Tibial artery (tissue), 4 donors: ENCODE data around the gene PTCH2.
A peak's percentile ranks its signal among the peaks of the same experiment; 100 is the strongest.
"Not testable (repeated sequence)": the region's sequence is repeated elsewhere in the genome, so short reads cannot be mapped to it uniquely, and the experiment has no call there.

Experiments
- DNase-seq, 2 donors: peaks; one replicate each; pipeline ENCODE4 v3.0.0-alpha.2; 2019
- H3K27ac ChIP-seq, 2 donors: fragments of 200-600 bp; sonication (generic) in 1 of 2; 1 replicate in 1 of 2; 2 replicates in 1 of 2; pipeline ENCODE4 v1.5.1; 2018 to 2019; ENCODE audit warnings: mild to moderate bottlenecking in 1 of 2
- H3K27me3 ChIP-seq, 2 donors: fragments of 200-600 bp; sonication (generic) in 1 of 2; one replicate each; pipeline versions ENCODE4 v1.5.1 to v1.6.0; 2016 to 2019
- H3K36me3 ChIP-seq, 3 donors: fragments of 200-600 bp; sonication (generic) in 2 of 3; one replicate each; pipeline ENCODE4 v1.5.1; 2016 to 2019; ENCODE audit warnings: mild to moderate bottlenecking in 2 of 3
- H3K4me1 ChIP-seq, 4 donors: fragments of 200-600 bp; sonication (generic) in 2 of 4; 1 replicate in 3 of 4; 2 replicates in 1 of 4; pipeline ENCODE4 v1.5.1; 2016 to 2019
- H3K4me3 ChIP-seq, 2 donors: fragments of 200-600 bp; sonication (generic) in 1 of 2; 1 replicate in 1 of 2; 2 replicates in 1 of 2; pipeline ENCODE4 v1.5.1; 2018 to 2019; ENCODE audit warnings: mild to moderate bottlenecking in 2 of 2
- H3K9me3 ChIP-seq, 3 donors: fragments of 200-600 bp; sonication (generic) in 1 of 3; one replicate each; pipeline ENCODE4 v1.5.1; 2016 to 2019
- CTCF ChIP-seq, 2 experiments: fragments of 200-600 bp in 1 of 2; fragments of 450-650 bp in 1 of 2; IDR thresholded peaks; one replicate each; pipeline ENCODE4 v1.5.1; 2017 to 2019; ENCODE audit warnings: antibody characterized with exemption in 2 of 2, mild to moderate bottlenecking in 1 of 2, moderate library complexity in 1 of 2
- intact Hi-C: fragments of 100-400 bp; cut with DNase I; formaldehyde crosslinking; loops from one replicate; pipeline ENCODE4 v1.15.0; 2023; ENCODE audit warnings: low total_unique reads

Gene PTCH2

GRCh38 chr1:44817307-44817706, 25.7 kb downstream of the PTCH2 start:
- Histone ChIP-seq H3K27ac (no peak overlapping the region), H3K4me1 (peaks cover 0 to 46% (median 31%) of the 10 kb centered on the region in 4 donors), H3K9me3 (no peaks in the 10 kb centered on the region), H3K27me3 (no peaks in the 10 kb centered on the region), H3K36me3 (peaks cover 0 to 14% (median 0%) of the 10 kb centered on the region in 3 donors), H3K4me3 (no peak overlapping the region)
- intact Hi-C loops: no loop called here
- TF ChIP-seq CTCF (IDR thresholded peaks at IDR 0.05): no peak
- no peak for DNase-seq

- intact Hi-C loops, H3K27me3 ChIP-seq, H3K27ac ChIP-seq, H3K9me3 ChIP-seq, H3K4me3 ChIP-seq: not testable (repeated sequence)
- peaks cover 0 to 54% (median 39%) of the 10 kb centered on the region in 4 donors for H3K4me1 ChIP-seq
- DNase-seq: peak in 1 of 2 donors; percentile 33
- peaks cover 0 to 14% (median 0%) of the 10 kb centered on the region in 3 donors for H3K36me3 ChIP-seq
These were observed 27.1 kb downstream of the PTCH2 start for GRCh38 chr1:44815926-44816325.

- peaks cover 0 to 14% (median 0%) of the 10 kb centered on the region in 3 donors for H3K36me3 ChIP-seq
- TF ChIP-seq CTCF (IDR thresholded peaks at IDR 0.05): no peak
- peak overlapping the region; percentile 51 to 53 for H3K4me3 ChIP-seq
- no peaks in the 10 kb centered on the region for H3K27me3 ChIP-seq
- intact Hi-C loops: no loop called here
- H3K9me3 ChIP-seq: no peaks in the 10 kb centered on the region
- DNase-seq: peak; percentile 19 to 69
- peaks cover 10 to 62% (median 54%) of the 10 kb centered on the region in 4 donors for H3K4me1 ChIP-seq
- H3K27ac ChIP-seq: peak overlapping the region; percentile 94 to 97
These were observed 30.1 kb downstream of the PTCH2 start for GRCh38 chr1:44812822-44813543.

GRCh38 chr1:44811234-44811633, 31.8 kb downstream of the PTCH2 start:
- intact Hi-C loops: no loop called here
- Histone ChIP-seq H3K4me1 (peaks cover 16 to 80% (median 69%) of the 10 kb centered on the region in 4 donors), H3K27me3 (no peaks in the 10 kb centered on the region), H3K9me3 (no peaks in the 10 kb centered on the region), H3K4me3 (no peak overlapping the region), H3K27ac (peak overlapping the region; percentile 94 to 97), H3K36me3 (peaks cover 0 to 17% (median 3%) of the 10 kb centered on the region in 3 donors)
- TF ChIP-seq CTCF (IDR thresholded peaks at IDR 0.05): no peak
- no peak for DNase-seq

GRCh38 chr1:44810762-44811105, 32.3 kb downstream of the PTCH2 start:
- peak overlapping the region; percentile 94 to 97 for H3K27ac ChIP-seq

GRCh38 chr1:44810101-44810761, 32.8 kb downstream of the PTCH2 start:
- no peaks in the 10 kb centered on the region for H3K9me3 ChIP-seq
- H3K4me3 ChIP-seq: peak overlapping the region; percentile 41 to 48

More at GRCh38 chr1:44810762-44811105, 32.3 kb downstream of the PTCH2 start:
- DNase-seq: peak in 1 of 2 donors; percentile 45
- Histone ChIP-seq H3K36me3 (peaks cover 0 to 19% (median 8%) of the 10 kb centered on the region in 3 donors), H3K4me1 (peaks cover 16 to 84% (median 74%) of the 10 kb centered on the region in 4 donors)
- H3K9me3 ChIP-seq, intact Hi-C loops, H3K4me3 ChIP-seq, H3K27me3 ChIP-seq: not testable (repeated sequence)

More at GRCh38 chr1:44810101-44810761, 32.8 kb downstream of the PTCH2 start:
- intact Hi-C loops: no loop called here
- no peak for TF ChIP-seq CTCF (IDR thresholded peaks at IDR 0.05)
- Histone ChIP-seq H3K4me1 (peaks cover 16 to 90% (median 79%) of the 10 kb centered on the region in 4 donors), H3K27ac (peak overlapping the region; percentile 94 to 97), H3K36me3 (peaks cover 0 to 19% (median 13%) of the 10 kb centered on the region in 3 donors), H3K27me3 (no peaks in the 10 kb centered on the region)
- DNase-seq: peak; percentile 80 to 93
